GM21381 (cell line): ENCODE measurements around the gene HNRNPC.
"Not testable (repeated sequence)": the region's sequence is repeated elsewhere in the genome, so short reads cannot be mapped to it uniquely, and the experiment has no call there.

Experiments used
- ATAC-seq: cut with Tn5 transposase; IDR thresholded peaks from one replicate; pipeline ENCODE4 v1.9.1; 2021; ENCODE audit warnings: mild to moderate bottlenecking, moderate library complexity; ENCODE audit not compliant: unreplicated experiment

Gene HNRNPC

DNA sequence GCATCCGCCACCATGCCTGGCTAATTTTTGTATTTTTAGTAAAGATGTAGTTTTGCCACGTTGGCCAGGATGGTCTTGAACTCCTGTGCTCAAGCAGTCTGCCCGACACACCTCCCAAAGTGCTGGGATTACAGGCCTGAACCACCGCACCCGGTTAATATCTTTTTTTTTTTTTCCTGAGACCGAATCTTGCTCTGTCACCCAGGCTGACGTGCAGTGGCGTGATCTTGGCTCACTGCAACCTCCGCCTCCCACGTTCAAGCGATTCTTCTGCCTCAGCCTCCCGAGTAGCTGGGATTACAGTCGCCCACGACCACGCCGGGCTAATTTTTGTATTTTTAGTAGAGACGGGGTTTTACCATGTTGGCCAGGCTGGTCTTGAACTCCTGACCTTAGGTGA is 3.4 kb upstream of the HNRNPC start:
- ATAC-seq = not testable (repeated sequence)

DNA sequence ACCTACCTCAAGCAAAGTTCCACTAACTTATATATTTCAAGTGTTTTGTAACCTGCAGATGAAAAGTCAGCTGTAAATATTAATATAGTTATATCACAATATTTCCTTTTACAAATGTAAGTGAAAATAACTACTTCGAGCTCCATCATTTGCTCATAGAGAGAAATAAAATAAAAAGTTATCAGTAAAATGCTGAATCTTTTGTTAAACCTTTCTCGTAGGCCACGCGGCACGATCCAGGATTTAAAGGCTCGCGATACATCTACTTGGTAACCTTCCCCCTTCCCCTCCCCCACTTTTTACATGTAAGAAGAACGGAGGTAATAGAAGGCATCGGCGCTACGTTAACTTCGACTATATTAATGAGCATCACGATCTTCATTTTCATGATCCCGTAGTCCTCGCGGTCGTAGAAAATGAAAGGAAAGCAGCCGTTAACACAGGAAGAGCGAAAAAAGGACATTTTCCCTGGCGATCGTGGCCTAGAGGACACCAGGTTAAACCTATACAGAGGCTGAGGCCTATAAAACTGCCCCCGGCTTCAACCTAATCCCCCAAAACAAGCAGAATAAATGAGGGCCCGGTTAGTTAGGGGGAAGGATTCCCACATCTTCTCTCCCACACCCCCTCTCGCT is 508 bp downstream of the HNRNPC start:
- no peak for ATAC-seq

DNA sequence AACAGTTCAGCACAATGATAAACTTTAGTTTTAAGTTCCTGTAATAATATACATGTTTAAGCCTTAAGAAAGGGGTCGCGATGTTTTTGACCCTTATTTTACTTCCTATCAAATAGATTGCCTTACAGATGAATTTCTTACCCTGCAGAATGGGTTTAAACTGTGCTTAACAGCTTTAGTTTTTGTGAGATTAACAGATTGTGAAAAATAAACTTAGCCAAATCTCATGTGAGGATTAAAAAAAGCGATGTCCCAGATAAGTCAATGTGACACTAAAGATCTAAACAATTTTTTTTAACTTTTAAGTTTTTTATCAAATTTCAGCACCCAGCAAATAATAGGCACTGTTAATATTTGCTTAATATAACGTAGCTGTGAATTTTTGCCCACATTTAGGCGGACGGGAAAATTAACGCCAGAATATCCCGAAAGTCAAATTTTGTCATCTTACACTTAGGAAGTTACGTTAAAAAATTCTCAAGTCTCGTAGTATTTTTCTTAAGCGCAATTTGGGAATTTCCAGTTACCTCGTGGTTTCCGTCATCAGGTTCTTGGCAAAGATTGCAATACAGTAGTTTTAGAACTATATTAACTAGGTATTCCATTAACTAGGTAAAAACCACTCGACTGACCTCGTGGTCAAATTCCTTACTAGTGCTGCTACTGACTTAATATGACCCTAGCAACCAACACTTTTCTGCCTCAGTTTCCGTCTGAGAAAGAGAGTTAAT is 1.2 kb downstream of the HNRNPC start:
- ATAC-seq = no peak

DNA sequence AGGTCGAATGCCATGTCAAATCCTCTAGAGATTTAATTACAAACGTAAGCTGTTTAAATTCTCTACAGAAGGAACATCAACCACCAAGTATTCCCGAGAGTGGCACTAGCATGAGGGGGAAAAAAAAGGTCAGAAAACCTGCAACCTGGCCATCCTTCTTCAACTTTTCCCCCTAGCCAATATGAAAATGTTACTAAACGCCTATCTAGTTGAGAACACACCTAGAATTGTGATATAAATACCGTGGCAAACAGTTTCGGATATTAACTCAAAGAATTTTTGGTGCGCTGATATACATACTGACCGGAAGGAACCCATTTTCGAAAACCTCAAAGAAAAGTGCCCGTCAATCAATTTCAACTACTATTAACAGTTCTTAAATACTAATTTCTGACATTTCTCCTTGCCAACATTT is 1.8 kb downstream of the HNRNPC start:
- ATAC-seq = no peak

DNA sequence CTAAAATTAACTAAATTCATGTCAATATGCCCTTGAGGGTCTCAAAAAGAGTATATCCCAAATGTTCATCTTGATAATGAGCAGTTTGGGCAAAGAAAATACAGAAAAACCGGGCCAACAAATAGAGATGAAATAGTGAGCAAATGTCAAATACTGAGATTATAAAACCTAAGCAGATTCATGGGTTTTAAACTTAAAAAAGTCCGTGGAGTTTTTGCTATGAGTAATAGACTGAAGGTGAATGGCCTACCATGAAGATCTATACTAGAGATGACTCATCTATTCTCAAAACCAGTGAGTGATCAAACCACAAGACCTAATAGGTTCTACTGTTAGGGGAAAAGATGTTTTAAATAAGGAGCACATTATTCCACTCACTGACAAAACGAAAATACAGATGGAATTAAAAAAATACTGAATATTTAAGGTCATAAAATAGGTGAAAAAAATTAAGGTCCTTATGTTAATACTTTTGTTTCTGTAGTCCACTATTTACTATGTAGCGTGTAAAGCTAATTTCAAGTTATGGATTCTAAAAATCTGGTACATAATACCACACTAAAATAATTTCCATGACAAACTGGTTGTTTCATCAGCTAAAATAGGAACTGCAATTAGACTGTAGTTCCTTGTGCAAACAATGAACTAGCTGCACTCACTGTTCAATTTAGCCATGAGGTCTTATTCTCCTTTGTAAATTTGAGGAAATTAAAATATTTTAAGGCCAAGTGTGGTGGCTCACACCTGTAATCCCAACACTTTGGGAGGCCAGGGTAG is 5.0 kb downstream of the HNRNPC start:
- peak; percentile 54 for ATAC-seq

DNA sequence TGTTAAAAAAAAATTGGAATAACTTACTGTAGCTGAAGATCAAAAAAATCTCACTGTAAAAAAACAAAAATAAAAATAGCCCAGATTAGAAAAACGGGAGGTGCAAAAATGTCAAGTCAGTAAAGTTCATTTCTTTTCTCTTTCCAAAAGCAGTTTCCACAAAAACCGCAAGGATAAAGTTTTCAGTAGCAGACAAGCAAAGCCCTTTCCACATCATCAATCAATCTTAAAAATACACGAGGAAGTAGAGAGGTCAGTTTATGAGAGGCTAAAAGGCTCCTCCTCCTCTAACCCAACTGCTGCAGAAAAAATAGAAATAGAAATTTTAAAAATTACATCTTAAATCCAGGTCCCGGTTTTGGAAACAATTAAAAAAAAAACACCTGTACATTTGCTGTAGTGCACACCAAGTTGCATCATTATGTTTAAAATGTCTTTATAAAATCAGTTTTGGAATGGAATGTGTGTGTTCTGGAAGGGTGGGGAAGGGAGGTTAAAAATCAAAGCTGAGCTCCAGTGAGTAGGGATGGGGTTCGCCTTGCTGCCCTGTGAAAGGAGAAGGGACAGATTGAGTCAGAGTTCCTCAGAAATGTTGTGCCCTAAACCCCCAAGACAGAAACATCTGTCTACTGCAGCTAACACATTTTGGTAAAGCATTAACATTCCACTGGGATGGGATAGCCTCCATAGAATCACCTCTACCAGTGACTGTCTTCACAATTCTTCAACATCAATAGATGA is 5.8 kb downstream of the HNRNPC start:
- peak; percentile 5 for ATAC-seq

DNA sequence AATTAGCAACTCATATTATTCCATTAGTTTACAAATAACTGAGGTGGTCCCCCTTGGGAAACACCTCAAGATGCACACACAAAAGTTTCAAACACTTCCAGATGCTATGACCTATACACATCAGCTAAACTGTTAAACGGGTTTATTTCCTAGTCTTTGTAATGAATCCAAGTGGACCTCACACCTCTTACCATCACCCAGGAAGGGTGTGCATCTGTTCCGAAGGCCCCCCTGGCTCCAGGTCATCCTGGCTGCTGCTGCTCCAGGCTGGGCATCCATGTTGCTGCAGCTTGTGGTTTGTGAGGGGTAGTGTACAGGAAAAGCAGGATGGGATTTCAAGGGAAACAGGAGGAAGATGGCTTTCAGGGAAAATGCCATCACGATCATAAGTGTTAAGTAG is 6.8 kb downstream of the HNRNPC start:
- ATAC-seq = no peak

DNA sequence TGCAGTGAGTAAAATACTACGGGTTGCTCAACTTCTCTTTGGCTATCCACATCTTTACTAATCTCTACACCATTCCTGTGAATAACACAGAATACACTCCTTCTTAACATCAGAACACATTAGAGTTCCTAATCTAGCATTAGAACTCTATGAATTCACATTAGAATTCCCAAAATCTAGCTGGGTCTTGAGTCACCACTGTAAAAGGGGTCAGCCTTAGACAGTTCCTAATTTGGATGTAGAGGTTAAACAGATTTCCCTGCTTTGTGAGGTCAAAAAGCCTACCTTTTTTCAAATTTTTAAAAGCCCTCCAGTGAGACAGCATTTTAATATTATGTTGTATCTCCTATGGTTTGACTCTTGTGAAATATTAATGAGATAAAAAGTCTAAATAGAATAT is 7.4 kb downstream of the HNRNPC start:
- ATAC-seq = no peak

DNA sequence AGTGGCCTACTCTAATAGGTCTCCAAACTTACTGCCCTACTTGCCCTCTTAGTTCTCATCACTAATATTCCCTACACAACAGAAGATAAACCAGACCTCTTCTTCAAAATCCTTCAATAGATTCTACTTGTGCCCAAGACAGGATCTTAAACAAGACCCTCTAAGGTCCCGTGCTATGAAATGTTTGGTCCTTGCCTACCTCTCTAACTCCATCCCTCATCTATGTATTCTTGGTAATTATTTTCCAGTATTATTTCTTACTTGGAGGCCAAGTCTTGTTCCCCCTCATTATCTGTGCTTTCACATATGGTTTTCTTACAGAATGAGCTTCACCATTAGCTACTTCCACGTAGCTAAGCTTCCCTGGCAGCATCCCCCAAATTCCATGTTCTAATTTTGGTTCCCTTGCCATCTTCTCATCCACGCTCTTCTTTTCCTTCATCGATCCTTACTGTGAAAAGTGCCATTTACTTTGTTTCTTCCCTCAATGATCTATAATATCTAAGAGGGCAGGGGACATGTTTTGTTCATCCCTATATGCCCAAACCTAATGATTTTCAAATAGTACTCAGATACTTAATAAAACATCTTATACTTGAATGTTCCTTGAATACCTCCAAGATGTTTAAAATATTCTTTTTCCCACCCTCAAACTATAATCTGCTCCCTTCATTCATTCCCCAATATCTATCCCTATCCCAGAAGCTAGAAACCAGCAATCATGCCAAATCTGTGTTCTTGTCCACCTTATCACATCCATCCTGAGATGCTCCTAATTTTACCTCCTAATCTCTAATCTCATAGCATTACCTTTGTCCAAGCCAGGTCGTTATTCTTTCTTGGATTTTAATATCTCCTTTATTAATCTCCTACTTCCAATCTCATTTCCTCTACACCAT is 10.1 kb downstream of the HNRNPC start:
- ATAC-seq = no peak

DNA sequence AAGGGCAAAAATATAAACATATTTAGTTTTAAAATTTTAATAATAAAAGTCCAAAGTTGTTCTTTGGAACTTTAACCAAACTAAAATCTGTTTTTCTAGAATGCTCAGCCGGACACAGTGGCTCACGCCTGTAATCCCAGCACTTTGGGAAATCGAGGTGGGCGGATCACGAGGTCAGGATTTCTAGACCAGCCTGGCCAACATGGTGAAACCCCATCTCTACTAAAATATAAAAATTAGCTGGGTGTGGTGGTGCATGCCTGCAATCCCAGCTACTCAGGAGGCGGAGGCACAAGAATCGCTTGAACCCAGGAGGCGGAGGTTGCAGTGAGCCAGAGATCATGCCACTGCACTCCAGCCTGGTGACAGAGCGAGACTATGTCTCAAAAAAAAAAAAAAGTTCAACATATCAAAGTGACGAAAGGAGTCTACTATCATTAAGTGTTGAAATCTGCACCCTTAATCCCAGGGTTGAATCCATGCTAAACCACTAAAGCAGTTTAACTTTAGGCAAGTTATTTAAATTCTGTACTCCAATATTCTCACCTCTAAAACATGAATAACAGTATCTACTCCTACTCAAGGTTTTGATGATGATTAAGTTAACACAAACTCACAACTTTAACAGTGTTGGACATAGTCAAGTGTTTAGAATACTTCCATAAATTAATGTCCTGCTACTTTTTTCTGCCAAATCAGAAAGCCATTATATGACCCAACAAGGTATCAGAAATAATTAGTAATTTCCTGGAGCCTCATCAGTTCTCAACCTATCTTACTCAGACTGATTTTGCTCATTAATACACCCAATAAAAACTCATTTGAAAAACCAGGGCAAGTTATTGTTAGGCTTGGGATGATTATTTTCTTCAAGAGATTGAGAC is 11.0 kb downstream of the HNRNPC start:
- no peak for ATAC-seq

DNA sequence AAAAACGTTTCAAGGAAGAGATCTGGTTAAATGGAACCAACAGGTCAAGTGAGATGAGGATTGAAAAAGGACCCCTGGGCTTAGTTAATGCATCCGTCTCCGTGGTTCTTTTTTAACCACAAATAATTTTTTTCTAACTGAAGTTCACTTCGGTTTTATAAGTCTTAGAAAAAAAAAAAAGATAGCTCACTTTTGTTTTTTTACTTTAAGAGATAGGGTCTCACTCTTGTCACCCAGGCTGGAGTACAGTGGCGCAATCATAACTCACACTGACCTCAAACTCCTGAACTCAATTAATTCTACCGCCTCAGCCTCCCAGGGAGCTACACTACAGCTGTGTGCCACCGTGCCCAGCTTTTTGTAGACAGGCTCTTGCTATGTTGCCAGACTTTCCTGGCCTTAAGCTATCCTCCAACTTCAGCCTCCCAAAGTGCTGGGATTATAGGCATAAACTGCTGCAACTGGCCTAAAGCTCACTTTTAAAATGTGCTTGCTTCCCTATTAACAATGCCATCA is 11.8 kb downstream of the HNRNPC start:
- ATAC-seq = no peak

DNA sequence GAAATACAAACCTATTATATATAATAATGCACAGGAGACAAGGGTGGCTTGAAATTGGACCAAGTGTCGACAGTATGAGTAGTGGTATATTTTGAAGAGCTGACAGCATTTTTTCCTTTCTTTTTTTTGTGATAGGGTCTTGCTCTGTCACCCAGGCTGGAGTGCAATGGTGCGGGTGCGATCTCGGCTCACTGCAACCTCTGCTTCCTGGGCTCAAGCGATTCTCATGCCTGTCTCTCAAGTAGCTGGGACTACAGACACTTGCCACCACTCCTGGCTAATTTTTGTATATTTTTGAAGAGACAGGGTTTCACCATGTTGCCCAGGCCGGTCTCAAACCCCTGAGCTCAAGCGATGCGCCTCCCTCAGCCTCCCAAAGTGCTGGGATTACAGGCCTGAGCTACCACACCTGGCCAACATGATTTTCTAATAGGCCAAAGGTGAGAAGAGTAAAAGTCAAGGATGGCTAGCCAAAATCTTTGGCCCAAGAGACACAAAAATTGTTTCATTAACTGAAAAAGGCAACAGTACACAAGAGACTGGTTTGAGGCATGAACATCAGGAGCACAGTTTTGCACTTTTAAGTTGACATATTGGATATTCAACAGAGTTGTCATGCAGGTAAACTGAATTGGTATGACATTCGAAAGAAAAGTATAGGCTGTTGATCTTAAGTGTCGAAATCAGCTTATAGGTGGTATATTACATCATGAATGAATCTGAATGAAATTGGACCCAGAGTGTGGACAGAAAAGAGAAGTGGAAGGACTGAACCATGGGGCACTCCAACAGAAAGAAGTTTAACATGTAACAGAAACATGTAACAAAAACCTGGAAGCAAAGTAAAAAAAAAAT is 12.5 kb downstream of the HNRNPC start:
- no peak for ATAC-seq

DNA sequence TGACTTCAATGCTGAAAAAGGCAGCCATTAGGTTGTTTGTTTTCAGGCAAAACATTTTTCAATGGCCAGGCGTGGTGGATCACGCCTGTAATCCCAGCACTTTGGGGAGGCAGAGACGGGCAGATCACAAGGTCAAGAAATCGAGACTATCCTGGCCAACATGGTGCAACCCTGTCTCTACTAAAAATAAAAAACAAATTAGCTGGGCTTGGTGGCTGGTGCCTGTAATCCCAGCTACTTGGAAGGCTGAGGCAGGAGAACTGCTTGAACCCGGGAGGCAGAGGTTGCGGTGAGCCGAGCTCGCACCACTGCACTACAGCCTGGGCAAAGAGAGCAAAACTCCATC is 13.2 kb downstream of the HNRNPC start:
- not testable (repeated sequence) for ATAC-seq

DNA sequence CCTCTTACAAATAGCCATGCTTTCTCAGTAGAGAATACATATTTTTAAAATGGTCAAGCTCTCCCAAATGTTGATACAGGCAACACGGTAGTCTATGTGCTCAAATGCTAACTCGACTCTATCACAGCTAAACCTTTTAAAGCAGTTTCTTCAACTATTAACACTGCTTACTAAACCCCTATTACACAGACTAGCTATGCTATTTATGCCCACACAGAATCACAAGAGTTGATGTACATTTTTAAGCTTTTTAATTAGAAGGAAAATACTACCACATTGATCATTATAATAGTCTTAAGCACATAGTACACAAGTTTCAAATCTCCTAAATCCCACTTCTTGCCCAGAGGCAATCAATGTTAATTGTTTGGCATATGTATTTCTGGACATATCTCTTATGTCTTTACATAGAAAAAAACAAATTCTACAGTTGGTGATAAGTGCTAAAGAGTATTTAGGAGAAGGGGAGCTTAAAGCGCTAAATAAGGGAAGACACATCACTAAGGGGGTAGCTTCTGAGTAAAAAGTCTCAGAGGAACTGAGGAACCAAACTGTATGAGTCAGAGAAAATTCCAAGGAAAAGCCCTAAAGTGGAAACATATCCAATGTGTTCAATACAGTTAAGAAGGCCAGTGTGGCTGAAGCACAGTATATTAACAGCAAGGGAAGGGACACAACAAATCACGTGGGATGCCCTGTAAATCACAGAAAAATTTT is 13.7 kb downstream of the HNRNPC start:
- no peak for ATAC-seq

DNA sequence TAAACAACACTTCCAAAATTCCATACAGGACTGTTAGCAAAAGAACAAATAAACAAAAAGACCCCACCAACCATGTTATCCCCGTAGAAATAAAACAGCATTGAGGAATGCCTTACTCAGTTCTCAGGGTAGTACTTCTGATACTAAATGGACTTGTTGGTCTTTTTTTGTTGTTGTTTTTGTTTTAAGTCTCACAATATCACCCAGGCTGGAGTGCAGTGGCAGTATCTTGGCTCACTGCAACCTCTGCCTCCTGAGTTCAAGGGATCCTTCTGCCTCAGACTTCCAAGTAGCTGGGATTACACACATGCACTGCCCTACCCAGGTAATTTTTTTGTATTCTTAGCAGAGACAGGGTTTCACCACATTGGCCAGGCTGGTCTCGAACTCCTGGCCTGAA is 17.1 kb downstream of the HNRNPC start:
- ATAC-seq = no peak

DNA sequence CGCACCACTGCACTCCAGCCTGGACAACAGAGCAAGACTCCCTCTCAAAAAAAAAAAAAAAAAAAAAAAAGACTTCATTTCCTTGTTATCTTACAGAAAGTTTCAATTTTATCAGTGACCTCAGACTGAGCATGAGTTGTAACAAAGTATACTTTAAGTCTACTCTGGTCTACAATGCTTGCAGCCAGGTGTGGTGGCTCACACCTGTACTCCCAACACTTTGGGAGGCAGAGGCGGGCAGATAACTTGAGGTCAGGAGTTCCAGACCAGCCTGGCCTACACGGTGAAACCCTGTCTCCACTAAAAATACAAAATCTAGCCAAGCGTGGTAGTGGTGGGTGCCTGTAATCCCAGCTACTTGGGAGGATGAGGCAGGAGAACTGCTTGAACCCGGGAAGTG is 18.0 kb downstream of the HNRNPC start:
- ATAC-seq = no peak

DNA sequence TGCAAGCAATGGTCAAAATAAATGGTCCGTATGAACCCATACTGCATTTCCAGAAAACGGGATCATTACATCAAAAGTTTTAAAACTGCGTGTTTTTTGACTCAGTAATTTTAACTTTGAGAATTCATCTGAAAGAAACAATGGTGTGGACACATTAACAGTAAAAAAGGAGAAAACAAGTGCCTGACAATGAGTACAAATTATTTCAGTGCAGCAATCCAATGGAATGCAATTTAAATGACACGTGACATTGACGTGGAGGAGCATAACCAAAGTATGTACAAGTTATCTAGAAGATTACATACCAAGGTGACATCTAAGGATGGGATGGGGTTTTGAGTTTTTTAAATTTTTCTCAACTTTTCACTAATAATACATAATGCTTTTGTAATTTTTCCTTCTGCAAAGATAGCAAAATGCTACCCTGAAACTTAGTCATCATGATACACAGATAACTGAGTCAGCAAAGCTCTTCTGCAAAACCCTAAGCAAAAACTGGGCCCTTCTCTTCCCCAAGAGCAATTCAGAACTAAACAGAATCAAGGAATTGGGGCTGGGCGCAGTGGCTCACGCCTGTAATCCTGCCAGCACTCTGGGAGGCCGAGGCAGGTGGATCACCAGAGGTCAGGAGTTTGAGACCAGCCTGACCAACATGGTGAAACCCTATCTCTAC is 20.4 kb downstream of the HNRNPC start:
- no peak for ATAC-seq
